GM19455 (cell line): ENCODE measurements around the gene DIDO1.

Source experiments
- ATAC-seq: cut with Tn5 transposase; IDR thresholded peaks from one replicate; pipeline ENCODE4 v1.9.1; 2021; ENCODE audit not compliant: unreplicated experiment

The DIDO1 gene

DNA sequence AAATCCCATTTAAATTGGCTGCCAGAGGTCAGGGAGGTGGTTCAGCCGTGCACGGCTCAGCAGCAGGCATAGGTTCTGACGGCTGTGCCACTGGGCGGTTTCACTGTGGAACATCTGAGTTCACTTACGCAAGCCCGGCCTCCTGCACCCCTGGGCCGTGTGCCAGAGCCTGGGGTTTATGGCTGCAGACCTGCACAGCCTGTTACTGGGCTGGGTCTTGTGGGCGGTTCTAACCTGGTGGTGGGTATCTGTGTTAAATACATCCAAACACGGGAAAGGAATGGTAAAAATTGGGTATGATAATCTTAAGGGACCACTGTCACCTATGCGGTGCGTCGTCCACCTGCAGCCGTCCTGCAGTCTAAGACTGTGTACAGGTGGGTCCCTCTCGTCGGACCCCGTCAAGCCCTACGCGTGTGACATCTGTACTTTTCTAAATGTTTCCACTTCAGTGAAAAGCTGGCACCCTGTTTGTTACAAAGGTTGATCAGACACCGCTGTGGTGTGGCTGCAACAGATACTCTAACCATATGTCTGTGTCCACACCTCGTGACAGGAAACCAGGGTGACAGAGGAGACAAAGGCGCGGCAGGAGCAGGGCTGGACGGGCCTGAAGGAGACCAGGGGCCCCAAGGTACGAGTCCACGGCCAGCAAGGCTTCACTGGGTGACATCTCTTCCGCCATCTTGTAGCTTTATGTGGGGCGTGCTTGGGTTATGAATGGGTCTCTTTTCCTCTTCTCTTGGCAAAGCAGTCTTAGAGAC, 88.0 kb downstream of the DIDO1 start:
- ATAC-seq: no peak

- ATAC-seq: no peak
Measured at GRCh38 chr20:62837790-62838127, 88.5 kb downstream of the DIDO1 start.

- ATAC-seq: no peak
Measured at GRCh38 chr20:62836967-62837490, 89.3 kb downstream of the DIDO1 start.

GRCh38 chr20:62835931-62836861, 90.1 kb downstream of the DIDO1 start:
- no peak for ATAC-seq

DNA sequence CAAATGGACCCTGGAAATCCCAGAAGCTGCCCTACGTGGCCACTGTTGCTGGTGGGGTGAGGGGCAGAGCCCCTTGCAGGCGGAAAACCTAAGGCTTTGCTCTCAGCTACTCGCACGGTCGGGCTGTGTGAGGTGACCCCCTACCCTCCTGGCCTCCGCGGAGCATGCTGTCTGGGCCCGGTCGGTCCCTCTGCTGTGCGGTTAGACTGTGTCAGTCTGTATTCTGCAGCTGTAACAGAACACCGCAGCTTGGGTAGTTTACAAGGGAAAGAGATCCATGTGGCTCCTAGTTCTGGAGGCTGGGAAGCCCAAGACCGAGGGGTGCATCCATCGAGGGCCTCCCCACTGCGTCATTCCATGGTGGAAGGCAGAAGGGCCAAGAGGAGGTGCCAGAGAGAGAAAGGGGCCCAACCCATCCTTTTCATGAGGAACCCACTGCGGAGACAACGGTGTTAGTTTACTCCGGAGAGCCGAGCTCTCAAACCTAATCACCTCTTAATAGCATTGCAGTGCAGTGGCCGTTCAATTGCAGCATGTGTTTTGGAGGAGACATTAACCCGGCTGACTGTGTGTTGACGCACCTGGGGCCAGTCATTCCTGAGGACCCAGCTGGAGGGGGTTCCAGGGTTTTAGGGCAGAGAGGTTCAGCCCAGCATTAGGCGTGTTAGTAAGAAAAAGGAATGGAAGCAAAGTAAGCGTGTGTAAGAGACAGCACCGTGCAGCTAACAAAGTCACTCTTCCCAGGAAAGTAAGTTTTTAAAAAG, 91.2 kb downstream of the DIDO1 start:
- no peak for ATAC-seq

DNA sequence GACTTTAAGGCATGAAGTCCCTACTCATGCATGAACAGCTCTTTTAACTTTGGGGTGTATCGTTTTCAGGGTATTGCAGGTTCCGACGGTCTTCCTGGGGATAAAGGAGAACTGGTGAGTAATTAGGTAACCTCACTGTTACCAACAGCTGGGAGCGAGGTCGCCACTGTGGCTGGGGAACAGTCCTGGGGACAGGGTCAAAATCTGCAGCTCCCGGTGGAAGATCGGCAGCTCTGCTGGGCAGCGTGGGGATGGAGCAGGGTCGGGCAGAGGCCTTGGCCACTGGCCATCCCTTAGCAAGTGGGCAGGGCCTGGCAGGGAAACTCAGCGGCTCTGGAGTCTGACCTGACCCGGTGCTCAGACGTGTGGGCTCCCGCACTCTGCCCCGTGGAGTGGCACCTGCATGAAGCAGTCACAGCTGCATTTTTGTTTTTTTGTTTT, 93.3 kb downstream of the DIDO1 start:
- peak; percentile 26 for ATAC-seq

DNA sequence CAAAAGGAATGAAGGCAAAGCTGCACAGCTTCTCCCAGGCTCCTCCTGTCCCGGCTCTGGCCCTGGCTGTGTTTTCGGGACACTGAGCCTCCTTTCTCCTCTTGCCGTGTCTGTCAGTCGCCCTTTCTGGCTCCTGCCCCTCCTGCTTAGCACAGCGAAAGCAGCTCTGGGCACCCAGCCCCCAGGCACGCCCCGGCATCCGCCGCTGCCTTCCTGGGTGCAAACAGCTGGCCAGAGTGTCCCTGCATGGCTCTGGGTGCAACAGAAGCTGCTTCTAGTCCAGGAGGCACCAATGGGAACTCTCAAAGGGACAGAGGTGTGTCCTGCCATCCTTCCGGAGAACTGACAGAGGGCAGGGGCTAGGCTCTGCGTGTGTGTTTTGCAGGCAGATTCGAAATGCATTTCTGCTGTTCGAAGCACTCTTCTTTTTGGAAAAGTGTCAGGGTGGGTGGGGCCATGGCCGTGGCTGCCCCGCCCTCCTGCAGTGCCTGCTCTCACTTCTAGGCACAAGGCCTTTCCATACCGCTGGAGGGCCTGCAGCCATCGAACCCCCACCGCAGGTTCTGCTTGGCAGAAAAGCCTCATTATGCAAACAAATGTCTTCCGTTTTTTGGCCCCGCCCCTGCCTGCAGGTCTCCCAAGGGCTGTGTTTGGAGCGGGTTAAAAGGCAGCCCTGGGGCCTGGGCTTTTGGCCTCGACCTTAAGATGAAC, 93.9 kb downstream of the DIDO1 start:
- peak; percentile 67 for ATAC-seq

DNA sequence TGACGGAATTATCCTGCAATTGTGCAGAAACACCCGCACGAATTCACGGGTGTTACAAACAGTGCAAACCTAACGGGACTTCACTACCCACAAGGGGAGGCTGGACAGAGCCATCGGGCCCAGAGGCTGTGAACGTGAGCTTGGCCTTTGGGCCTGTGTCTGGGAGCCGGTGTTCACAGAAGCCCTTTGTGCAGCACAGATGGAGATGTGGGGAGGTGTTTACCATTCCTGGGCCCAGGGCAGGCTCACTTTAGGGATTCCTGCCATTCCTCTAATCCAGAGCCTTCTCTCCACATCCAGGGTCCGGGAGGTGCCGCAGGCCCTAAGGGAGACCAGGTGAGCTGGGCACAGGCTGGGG, 94.5 kb downstream of the DIDO1 start:
- no peak for ATAC-seq

DNA sequence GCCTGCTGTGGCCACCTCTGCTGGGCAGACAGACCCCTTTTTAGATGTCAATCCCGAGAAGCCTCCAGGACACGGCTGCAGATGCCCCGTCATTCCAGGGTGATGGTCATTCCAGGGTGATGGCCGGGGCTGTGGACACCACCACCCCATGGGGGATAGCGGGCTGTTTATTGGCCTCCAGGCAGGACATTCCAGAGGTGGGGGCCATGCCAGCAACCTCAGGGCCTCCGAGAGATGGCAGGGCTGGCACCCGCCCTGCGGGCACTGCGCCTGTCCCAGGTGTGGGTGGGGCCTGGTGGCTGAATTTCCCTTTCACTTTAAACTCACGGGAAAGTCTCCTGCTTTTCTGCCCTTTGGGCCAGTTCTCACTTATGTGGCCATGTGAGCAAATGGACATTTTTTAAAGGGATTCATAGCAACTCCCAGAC, 94.9 kb downstream of the DIDO1 start:
- ATAC-seq: no peak

- no peak for ATAC-seq
Measured at GRCh38 chr20:62830821-62831220, 95.5 kb downstream of the DIDO1 start.

DNA sequence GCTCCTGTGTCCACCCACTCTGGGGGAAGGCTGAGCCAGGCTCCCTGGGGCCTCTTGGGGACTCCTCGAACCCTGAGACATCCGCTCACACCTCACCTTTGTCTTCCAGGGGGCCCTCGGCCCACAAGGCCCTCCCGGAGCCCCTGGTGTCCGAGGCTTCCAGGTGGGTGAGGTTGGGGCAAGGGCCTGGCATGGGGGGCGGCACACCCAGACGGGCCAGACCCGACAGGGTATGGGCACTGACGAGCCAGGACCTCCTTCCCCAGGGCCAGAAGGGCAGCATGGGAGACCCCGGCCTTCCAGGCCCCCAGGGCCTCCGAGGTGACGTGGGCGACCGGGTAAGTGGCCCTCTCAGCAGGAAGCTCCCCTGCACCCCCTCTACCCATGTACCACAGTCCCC, 96.1 kb downstream of the DIDO1 start:
- ATAC-seq: no peak

- no peak for ATAC-seq
Measured at GRCh38 chr20:62829231-62830230, 96.8 kb downstream of the DIDO1 start.

- ATAC-seq: no peak
Measured at GRCh38 chr20:62828511-62829230, 97.6 kb downstream of the DIDO1 start.

GRCh38 chr20:62828051-62828450, 98.3 kb downstream of the DIDO1 start:
- ATAC-seq: no peak
